Esophagus muscularis mucosa (tissue), 3 donors: Measurements from ENCODE around the gene AHCYL1.

ENCODE experiments used
- POLR2A ChIP-seq: fragments of 450-650 bp; IDR thresholded peaks from one replicate; pipeline ENCODE4 v1.6.1; 2017; ENCODE audit warnings: antibody characterized with exemption, moderate library complexity, mild to moderate bottlenecking, low read depth
- TF ChIP-seq, protein P1 (sequence below), 3 experiments: fragments of 200-600 bp in 2 of 3; fragments of 450-650 bp in 1 of 3; sonication (generic) in 2 of 3; IDR thresholded peaks; one replicate each; pipeline ENCODE4 v1.5.1; 2017 to 2019; ENCODE audit warnings: antibody characterized with exemption in 3 of 3, mild to moderate bottlenecking in 2 of 3, moderate library complexity in 1 of 3

DNA sequence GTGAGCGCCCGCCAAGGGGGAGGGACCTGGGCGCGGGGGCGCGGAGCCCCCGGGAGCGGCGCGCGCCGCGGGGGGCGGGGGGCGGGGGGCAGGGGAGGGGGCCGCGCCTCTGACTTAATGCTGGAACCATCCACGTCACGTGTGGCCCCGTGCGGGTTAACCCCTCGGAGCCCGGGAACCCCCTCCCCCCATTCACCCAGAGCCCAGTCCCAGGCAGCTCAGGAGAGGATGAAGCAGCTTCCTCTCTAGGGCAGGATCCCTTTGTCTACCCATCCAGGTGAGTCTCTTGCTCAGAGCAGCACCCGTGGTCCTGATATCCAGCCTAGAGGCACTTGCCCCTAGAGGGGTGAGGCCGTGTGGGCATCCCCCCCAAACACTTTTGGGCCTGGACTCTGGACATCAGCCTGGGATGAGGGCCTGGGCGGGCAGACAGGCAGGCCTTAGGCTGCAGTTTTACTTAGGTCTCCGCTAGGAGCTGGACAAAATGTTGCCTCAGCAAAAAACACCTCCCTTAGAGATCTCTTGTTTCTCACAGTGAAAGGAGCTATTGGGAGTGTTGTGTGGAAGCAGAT, 86.2 kb downstream of the AHCYL1 start, which contains the start of gene ALX3:
- TF ChIP-seq POLR2A: no peak
- TF ChIP-seq, protein P1, sequence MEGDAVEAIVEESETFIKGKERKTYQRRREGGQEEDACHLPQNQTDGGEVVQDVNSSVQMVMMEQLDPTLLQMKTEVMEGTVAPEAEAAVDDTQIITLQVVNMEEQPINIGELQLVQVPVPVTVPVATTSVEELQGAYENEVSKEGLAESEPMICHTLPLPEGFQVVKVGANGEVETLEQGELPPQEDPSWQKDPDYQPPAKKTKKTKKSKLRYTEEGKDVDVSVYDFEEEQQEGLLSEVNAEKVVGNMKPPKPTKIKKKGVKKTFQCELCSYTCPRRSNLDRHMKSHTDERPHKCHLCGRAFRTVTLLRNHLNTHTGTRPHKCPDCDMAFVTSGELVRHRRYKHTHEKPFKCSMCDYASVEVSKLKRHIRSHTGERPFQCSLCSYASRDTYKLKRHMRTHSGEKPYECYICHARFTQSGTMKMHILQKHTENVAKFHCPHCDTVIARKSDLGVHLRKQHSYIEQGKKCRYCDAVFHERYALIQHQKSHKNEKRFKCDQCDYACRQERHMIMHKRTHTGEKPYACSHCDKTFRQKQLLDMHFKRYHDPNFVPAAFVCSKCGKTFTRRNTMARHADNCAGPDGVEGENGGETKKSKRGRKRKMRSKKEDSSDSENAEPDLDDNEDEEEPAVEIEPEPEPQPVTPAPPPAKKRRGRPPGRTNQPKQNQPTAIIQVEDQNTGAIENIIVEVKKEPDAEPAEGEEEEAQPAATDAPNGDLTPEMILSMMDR (IDR thresholded peaks at IDR 0.05): no peak
